IPS-20b (cell line): Measurements from ENCODE around the gene MYO5A.
"Not testable (repeated sequence)": the region's sequence is repeated elsewhere in the genome, so short reads cannot be mapped to it uniquely, and the experiment has no call there.

Experiments used
- H3K27ac ChIP-seq: one replicate; pipeline ENCODE4 v1.5.1; 2013; ENCODE audit warnings: low read length
- H3K27me3 ChIP-seq: 2 replicates; pipeline ENCODE4 v1.6.1; 2013; ENCODE audit warnings: mild to moderate bottlenecking, low read length, inconsistent platforms; ENCODE audit not compliant: insufficient read depth
- H3K36me3 ChIP-seq: 2 replicates; pipeline ENCODE4 v1.6.1; 2013; ENCODE audit warnings: low read depth, mild to moderate bottlenecking, inconsistent platforms, low read length, moderate library complexity; ENCODE audit not compliant: insufficient read depth
- H3K4me1 ChIP-seq: 2 replicates; pipeline ENCODE4 v1.6.1; 2013; ENCODE audit warnings: mild to moderate bottlenecking, control low read depth, inconsistent platforms, low read length, moderate library complexity; ENCODE audit not compliant: insufficient read depth
- H3K4me3 ChIP-seq: 2 replicates; pipeline ENCODE4 v1.5.1; 2013; ENCODE audit warnings: mild to moderate bottlenecking, low read length, inconsistent platforms
- H3K9ac ChIP-seq: 2 replicates; pipeline ENCODE4 v1.6.1; 2013; ENCODE audit warnings: low read depth, mild to moderate bottlenecking, inconsistent platforms, low read length, moderate library complexity
- H3K9me3 ChIP-seq: 2 replicates; pipeline ENCODE4 v1.6.1; 2013; ENCODE audit warnings: mild to moderate bottlenecking, low read depth, low read length, inconsistent platforms; ENCODE audit not compliant: insufficient read depth

The MYO5A gene

GRCh38 chr15:52559575-52559974 is 30.9 kb upstream of the MYO5A start:
- no peak overlapping the region for H3K4me3 ChIP-seq
- peaks cover 41% of the 10 kb centered on the region for H3K36me3 ChIP-seq
- H3K27ac ChIP-seq = no peak overlapping the region
- no peaks in the 10 kb centered on the region for H3K9me3 ChIP-seq
- H3K4me1 ChIP-seq = no peaks in the 10 kb centered on the region
- H3K9ac ChIP-seq = no peak overlapping the region
- H3K27me3 ChIP-seq = no peaks in the 10 kb centered on the region

GRCh38 chr15:52559022-52559421 is 30.3 kb upstream of the MYO5A start:
- no peak overlapping the region for H3K27ac ChIP-seq
- no peaks in the 10 kb centered on the region for H3K4me1 ChIP-seq
- no peak overlapping the region for H3K9ac ChIP-seq
- peaks cover 46% of the 10 kb centered on the region for H3K36me3 ChIP-seq
- H3K27me3 ChIP-seq = no peaks in the 10 kb centered on the region
- H3K9me3 ChIP-seq = no peaks in the 10 kb centered on the region
- no peak overlapping the region for H3K4me3 ChIP-seq

GRCh38 chr15:52558196-52558595 is 29.5 kb upstream of the MYO5A start:
- Histone ChIP-seq H3K27me3 (no peaks in the 10 kb centered on the region), H3K27ac (no peak overlapping the region), H3K9ac (no peak overlapping the region), H3K9me3 (no peaks in the 10 kb centered on the region), H3K36me3 (peaks cover 55% of the 10 kb centered on the region), H3K4me1 (no peaks in the 10 kb centered on the region), H3K4me3 (no peak overlapping the region)

GRCh38 chr15:52557274-52557641 is 28.6 kb upstream of the MYO5A start:
- Histone ChIP-seq H3K36me3 (peaks cover 58% of the 10 kb centered on the region), H3K4me3 (no peak overlapping the region), H3K9ac (no peak overlapping the region), H3K9me3 (no peaks in the 10 kb centered on the region), H3K27ac (no peak overlapping the region), H3K4me1 (no peaks in the 10 kb centered on the region), H3K27me3 (no peaks in the 10 kb centered on the region)

- H3K27ac ChIP-seq = no peak overlapping the region
- no peaks in the 10 kb centered on the region for H3K27me3 ChIP-seq
- H3K4me1 ChIP-seq = no peaks in the 10 kb centered on the region
- peaks cover 64% of the 10 kb centered on the region for H3K36me3 ChIP-seq
- H3K9ac ChIP-seq = no peak overlapping the region
- H3K4me3 ChIP-seq = no peak overlapping the region
- no peaks in the 10 kb centered on the region for H3K9me3 ChIP-seq
Measured at GRCh38 chr15:52556524-52557273, 28.0 kb upstream of the MYO5A start.

GRCh38 chr15:52552303-52552702 is 23.6 kb upstream of the MYO5A start:
- Histone ChIP-seq H3K27ac (no peak overlapping the region), H3K36me3 (peaks cover 91% of the 10 kb centered on the region), H3K4me3 (no peak overlapping the region), H3K9me3 (no peaks in the 10 kb centered on the region), H3K27me3 (no peaks in the 10 kb centered on the region), H3K4me1 (no peaks in the 10 kb centered on the region), H3K9ac (no peak overlapping the region)

- Histone ChIP-seq H3K27ac (no peak overlapping the region), H3K27me3 (no peaks in the 10 kb centered on the region), H3K9ac (no peak overlapping the region), H3K4me1 (no peaks in the 10 kb centered on the region), H3K4me3 (no peak overlapping the region), H3K9me3 (no peaks in the 10 kb centered on the region), H3K36me3 (peaks cover 91% of the 10 kb centered on the region)
Measured at GRCh38 chr15:52551762-52552161, 23.1 kb upstream of the MYO5A start.

- H3K9ac ChIP-seq, H3K4me1 ChIP-seq, H3K9me3 ChIP-seq, H3K27ac ChIP-seq, H3K27me3 ChIP-seq, H3K4me3 ChIP-seq: not testable (repeated sequence)
- peaks cover 91% of the 10 kb centered on the region for H3K36me3 ChIP-seq
Measured at GRCh38 chr15:52551186-52551585, 22.5 kb upstream of the MYO5A start.

- Histone ChIP-seq H3K36me3 (peaks cover 58% of the 10 kb centered on the region), H3K27me3 (no peaks in the 10 kb centered on the region), H3K4me1 (no peaks in the 10 kb centered on the region), H3K9me3 (no peaks in the 10 kb centered on the region), H3K9ac (no peak overlapping the region), H3K27ac (no peak overlapping the region), H3K4me3 (no peak overlapping the region)
Measured at GRCh38 chr15:52546031-52546751, 17.5 kb upstream of the MYO5A start.

GRCh38 chr15:52540374-52541012 is 11.8 kb upstream of the MYO5A start:
- H3K4me3 ChIP-seq = no peak overlapping the region
- H3K36me3 ChIP-seq = peaks cover 4% of the 10 kb centered on the region; the same call in 1 of the 2 replicates
- H3K27me3 ChIP-seq = no peaks in the 10 kb centered on the region
- peaks cover 14% of the 10 kb centered on the region for H3K9me3 ChIP-seq
- no peak overlapping the region for H3K27ac ChIP-seq
- no peak overlapping the region for H3K9ac ChIP-seq
- no peaks in the 10 kb centered on the region for H3K4me1 ChIP-seq

GRCh38 chr15:52537459-52537858 is 8.8 kb upstream of the MYO5A start:
- Histone ChIP-seq H3K36me3 (no peaks in the 10 kb centered on the region), H3K27ac (no peak overlapping the region), H3K9me3 (peaks cover 14% of the 10 kb centered on the region), H3K4me3 (no peak overlapping the region), H3K9ac (no peak overlapping the region), H3K27me3 (peaks cover 2% of the 10 kb centered on the region), H3K4me1 (no peaks in the 10 kb centered on the region)

GRCh38 chr15:52532427-52532826 is 3.7 kb upstream of the MYO5A start:
- Histone ChIP-seq H3K4me1 (peaks cover 4% of the 10 kb centered on the region; the same call in 1 of the 2 replicates), H3K27ac (no peak overlapping the region), H3K4me3 (no peak overlapping the region), H3K36me3 (no peaks in the 10 kb centered on the region), H3K9me3 (no peaks in the 10 kb centered on the region), H3K27me3 (peaks cover 44% of the 10 kb centered on the region), H3K9ac (no peak overlapping the region)
